Natural killer cell (primary cell): ENCODE results near the gene PLAC8. TPM values are rescaled to one million over a fixed set of nuclear protein-coding genes. Genes with fewer than 3 reads are reported as not detected.
"Not testable (repeated sequence)": the region's sequence is repeated elsewhere in the genome, so short reads cannot be mapped to it uniquely, and the experiment has no call there.

Experiments used
- ATAC-seq, 3 donors: fragments of 150-1000 bp in 2 of 3; fragments of 200-7000 bp in 1 of 3; cut with Tn5 transposase; 1 replicate in 1 of 3; 2 replicates in 2 of 3; pipeline ENCODE4 v1.10.0; 2021; ENCODE audit warnings: mild to moderate bottlenecking in 2 of 3, moderate library complexity in 2 of 3
- DNase-seq, 2 donors: peaks; one replicate each; pipeline versions ENCODE4 v3.0.0 to v3.0.0-alpha.2; 2013 to 2021; ENCODE audit warnings: mixed read lengths in 1 of 2
- H3K27ac ChIP-seq: one replicate; pipeline ENCODE4 v1.5.1; 2013; ENCODE audit warnings: mild to moderate bottlenecking, low read length
- H3K27me3 ChIP-seq: one replicate; pipeline ENCODE4 v1.6.1; 2013; ENCODE audit warnings: low read length; ENCODE audit not compliant: control insufficient read depth, insufficient read depth
- H3K36me3 ChIP-seq: one replicate; pipeline ENCODE4 v1.6.1; 2013; ENCODE audit warnings: low read length; ENCODE audit not compliant: control insufficient read depth, insufficient read depth
- H3K4me1 ChIP-seq: one replicate; pipeline ENCODE4 v1.6.1; 2013; ENCODE audit warnings: low read length; ENCODE audit not compliant: control insufficient read depth, insufficient read depth
- H3K4me3 ChIP-seq: one replicate; pipeline ENCODE4 v1.5.1; 2013; ENCODE audit warnings: low read length
- H3K9me3 ChIP-seq: one replicate; pipeline ENCODE4 v1.6.1; 2013; ENCODE audit warnings: low read length; ENCODE audit not compliant: control insufficient read depth, insufficient read depth
- H3K27ac Mint-ChIP-seq, 2 donors: one replicate each; pipeline ENCODE4 v1.8.0; 2022; ENCODE audit warnings: mild to moderate bottlenecking in 2 of 2, mixed read lengths in 2 of 2, moderate library complexity in 1 of 2
- H3K27me3 Mint-ChIP-seq, 2 donors: one replicate each; pipeline ENCODE4 v1.8.0; 2022; ENCODE audit warnings: low read depth in 2 of 2, mixed read lengths in 2 of 2
- H3K36me3 Mint-ChIP-seq: one replicate; pipeline ENCODE4 v1.8.0; 2022; ENCODE audit warnings: mixed read lengths
- H3K4me1 Mint-ChIP-seq, 2 donors: one replicate each; pipeline ENCODE4 v1.8.0; 2022; ENCODE audit warnings: mixed read lengths in 2 of 2
- H3K4me3 Mint-ChIP-seq: one replicate; pipeline ENCODE4 v1.8.0; 2022; ENCODE audit warnings: mild to moderate bottlenecking, moderate library complexity, mixed read lengths
- H3K9me3 Mint-ChIP-seq, 2 donors: one replicate each; pipeline ENCODE4 v1.8.0; 2022; ENCODE audit warnings: mixed read lengths in 2 of 2
- WGBS: methylation state at CpG from one replicate; pipeline ENCODE4 v1.1.7; 2013; ENCODE audit warnings: missing lambda C conversion rate; ENCODE audit not compliant: insufficient coverage; 5-methylcytosine and 5-hydroxymethylcytosine counted together
- intact Hi-C: fragments of 100-400 bp; cut with micrococcal nuclease; formaldehyde crosslinking; loops from one replicate; pipeline ENCODE4 v1.14.2; 2022
- total RNA-seq, 4 donors: library from RNA; stranded (reverse); fragments of 120-200 nt in 1 of 4; gene quantifications; one replicate each; pipeline versions ENCODE4 v1.2.3 to v1.2.4, GENCODE V29; 2013 to 2022
- TF ChIP-seq, protein P1 (sequence below): fragments of 200-600 bp; IDR thresholded peaks from one replicate; pipeline ENCODE4 v1.8.0; 2022; ENCODE audit warnings: antibody characterized with exemption

PLAC8 gene
- total RNA-seq, 3 donors from 2014 or later (not counting 1 experiment from before 2014, with no cell fraction given): 684 to 889 (median 821) TPM

DNA sequence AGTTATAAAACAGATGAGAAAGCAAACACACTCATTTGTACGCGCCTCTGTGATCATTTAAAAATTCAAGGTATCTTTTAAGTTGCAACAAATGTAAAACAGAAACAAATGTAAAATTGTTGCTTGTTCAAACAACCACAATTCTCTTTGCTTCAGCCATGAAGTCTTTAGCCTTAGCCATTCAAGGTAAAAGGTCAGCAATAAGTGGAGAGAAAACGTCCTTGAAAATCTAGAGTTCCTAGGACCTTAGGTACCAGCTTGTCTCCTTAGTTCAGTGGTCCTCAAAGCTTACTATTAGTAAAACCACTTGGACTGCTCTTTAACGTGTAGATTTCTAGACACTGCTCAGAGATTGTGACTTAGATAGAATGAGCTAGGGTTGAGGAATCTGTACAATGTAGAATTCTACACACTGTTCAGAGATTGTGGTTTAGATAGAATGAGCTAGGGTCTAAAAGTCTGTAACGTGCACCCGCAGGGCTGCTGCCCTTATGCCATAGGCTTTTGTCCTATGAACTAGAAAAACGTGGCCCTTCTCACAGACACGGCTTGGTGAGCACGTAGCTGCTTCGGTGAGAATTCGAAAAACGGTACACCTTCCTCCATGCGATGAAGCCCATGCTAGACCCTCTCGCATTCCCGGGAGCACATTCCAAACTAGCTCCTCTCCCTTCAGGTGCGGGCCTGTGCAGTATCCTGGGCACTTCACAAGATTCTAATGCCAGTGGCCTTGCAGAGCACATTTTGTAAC lies 1.7 kb downstream of the PLAC8 start:
- H3K36me3 ChIP-seq: peaks cover 18% of the 10 kb centered on the region
- no peaks in the 10 kb centered on the region for H3K27me3 ChIP-seq
- H3K27ac ChIP-seq: peak overlapping the region; percentile 67
- TF ChIP-seq, protein P1, sequence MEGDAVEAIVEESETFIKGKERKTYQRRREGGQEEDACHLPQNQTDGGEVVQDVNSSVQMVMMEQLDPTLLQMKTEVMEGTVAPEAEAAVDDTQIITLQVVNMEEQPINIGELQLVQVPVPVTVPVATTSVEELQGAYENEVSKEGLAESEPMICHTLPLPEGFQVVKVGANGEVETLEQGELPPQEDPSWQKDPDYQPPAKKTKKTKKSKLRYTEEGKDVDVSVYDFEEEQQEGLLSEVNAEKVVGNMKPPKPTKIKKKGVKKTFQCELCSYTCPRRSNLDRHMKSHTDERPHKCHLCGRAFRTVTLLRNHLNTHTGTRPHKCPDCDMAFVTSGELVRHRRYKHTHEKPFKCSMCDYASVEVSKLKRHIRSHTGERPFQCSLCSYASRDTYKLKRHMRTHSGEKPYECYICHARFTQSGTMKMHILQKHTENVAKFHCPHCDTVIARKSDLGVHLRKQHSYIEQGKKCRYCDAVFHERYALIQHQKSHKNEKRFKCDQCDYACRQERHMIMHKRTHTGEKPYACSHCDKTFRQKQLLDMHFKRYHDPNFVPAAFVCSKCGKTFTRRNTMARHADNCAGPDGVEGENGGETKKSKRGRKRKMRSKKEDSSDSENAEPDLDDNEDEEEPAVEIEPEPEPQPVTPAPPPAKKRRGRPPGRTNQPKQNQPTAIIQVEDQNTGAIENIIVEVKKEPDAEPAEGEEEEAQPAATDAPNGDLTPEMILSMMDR: no peak
- H3K9me3 Mint-ChIP-seq: no peaks in the 10 kb centered on the region
- H3K27me3 Mint-ChIP-seq: no peaks in the 10 kb centered on the region
- peak overlapping the region; percentile 79 for H3K4me3 ChIP-seq
- no peaks in the 10 kb centered on the region for H3K9me3 ChIP-seq
- DNase-seq (peak in 1 of 2 donors; percentile 53), ATAC-seq (peak in 1 of 3 donors; percentile 3)
- peaks cover 55 to 65% of the 10 kb centered on the region in 2 donors for H3K4me1 Mint-ChIP-seq
- intact Hi-C loops: loop anchor here (5.0 kb wide), 2 partner anchors 101 to 221 kb away; partner anchors contain the start of genes LIN54 and SEC31A
- peak overlapping the region; percentile 96 to 98 for H3K27ac Mint-ChIP-seq
- H3K4me1 ChIP-seq: peaks cover 27% of the 10 kb centered on the region
- 2% methylated on average over 16 of the region's 16 CpGs for WGBS
- peaks cover 23% of the 10 kb centered on the region for H3K36me3 Mint-ChIP-seq
- H3K4me3 Mint-ChIP-seq: peak overlapping the region; percentile 100

DNA sequence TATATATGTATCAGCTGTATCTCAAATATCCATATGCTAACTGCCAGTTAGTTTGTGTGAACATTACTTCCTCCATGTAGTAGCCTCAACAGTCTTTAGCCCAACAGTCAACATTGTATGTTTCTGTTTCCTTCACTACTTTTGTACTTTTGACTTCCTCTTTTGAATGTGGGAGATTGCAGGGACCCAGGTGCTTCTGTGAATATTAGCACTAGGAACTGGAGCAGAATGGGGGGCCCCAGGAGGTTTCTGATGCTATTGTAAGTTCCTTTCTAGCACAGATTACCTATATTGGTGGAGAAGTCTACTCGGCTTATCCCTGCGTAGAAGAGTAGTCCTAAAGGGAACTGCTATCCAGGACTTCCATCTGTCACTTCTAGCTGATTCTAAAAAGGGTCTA lies 2.3 kb downstream of the PLAC8 start:
- Histone ChIP-seq H3K27me3 (no peaks in the 10 kb centered on the region), H3K9me3 (no peaks in the 10 kb centered on the region), H3K4me3 (peak overlapping the region; percentile 79), H3K27ac (peak overlapping the region; percentile 67), H3K36me3 (peaks cover 23% of the 10 kb centered on the region), H3K4me1 (peaks cover 31% of the 10 kb centered on the region)
- Mint-ChIP-seq H3K27me3 (no peaks in the 10 kb centered on the region), H3K4me3 (peak overlapping the region; percentile 100), H3K27ac (peak overlapping the region; percentile 96 to 98), H3K4me1 (peaks cover 55 to 65% of the 10 kb centered on the region in 2 donors), H3K9me3 (no peaks in the 10 kb centered on the region), H3K36me3 (peaks cover 23% of the 10 kb centered on the region)
- DNase-seq (peak in 1 of 2 donors; percentile 49), ATAC-seq (peak in 1 of 3 donors; percentile 21)
- WGBS: 0% methylated on average over 2 of the region's 2 CpGs
- TF ChIP-seq, protein P1: no peak
- intact Hi-C loops: loop anchor here (5.0 kb wide), 2 partner anchors 100 to 220 kb away; partner anchors contain the start of genes LIN54 and SEC31A

- not testable (repeated sequence) for H3K9me3 ChIP-seq, H3K27me3 ChIP-seq, H3K9me3 Mint-ChIP-seq, DNase-seq, ATAC-seq, H3K27me3 Mint-ChIP-seq
- H3K27ac ChIP-seq: peak overlapping the region; percentile 67
- Mint-ChIP-seq H3K4me3 (peak overlapping the region; percentile 100), H3K4me1 (peaks cover 57 to 67% of the 10 kb centered on the region in 2 donors), H3K27ac (peak overlapping the region; percentile 96 to 98), H3K36me3 (peaks cover 23% of the 10 kb centered on the region)
- 20% methylated on average over 6 of the region's 7 CpGs for WGBS
- H3K4me1 ChIP-seq: peaks cover 35% of the 10 kb centered on the region
- intact Hi-C loops: loop anchor here (2.0 to 5.0 kb wide), 6 partner anchors 17 to 219 kb away; partner anchors contain the start of genes LIN54 and SEC31A
- peaks cover 26% of the 10 kb centered on the region for H3K36me3 ChIP-seq
- peak overlapping the region; percentile 79 for H3K4me3 ChIP-seq
Observed at GRCh38 chr4:83111751-83112141, 2.8 kb downstream of the PLAC8 start.

DNA sequence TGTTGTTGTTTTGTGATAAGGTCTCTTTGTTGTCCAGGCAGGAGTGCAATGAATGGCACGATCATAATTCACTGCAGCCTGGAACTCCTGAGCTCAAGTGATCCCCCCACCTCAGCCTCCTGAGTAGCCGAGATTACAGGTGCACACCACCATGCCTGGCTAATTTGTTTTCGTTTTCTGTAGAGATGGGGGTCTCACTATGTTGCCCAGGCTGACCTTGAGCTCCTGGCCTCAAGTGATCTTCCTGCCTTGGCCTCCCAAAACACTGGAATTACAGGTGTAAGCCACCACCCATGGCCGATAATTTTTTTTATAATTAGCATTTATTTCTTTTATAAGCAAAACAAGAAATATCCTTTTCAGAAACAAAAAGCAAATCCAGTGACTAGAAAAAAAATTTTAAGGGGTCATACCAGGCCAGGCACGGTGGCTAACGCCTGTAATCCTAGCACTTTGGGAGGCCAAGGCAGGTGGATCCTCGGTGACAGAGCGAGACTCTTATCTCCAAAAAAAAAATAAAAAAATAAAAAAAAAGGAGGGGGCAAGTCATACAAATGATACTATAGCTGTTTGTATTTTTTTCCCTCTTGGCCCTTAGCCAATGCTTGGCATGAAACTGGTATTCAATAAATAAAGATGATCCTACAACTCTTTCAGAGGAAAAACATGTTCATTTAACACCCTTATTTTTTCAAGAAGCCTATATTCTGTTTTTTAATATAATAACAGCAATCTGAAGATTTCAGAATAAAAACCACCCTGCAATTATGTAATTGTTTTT lies 3.4 kb downstream of the PLAC8 start:
- H3K4me1 ChIP-seq: peaks cover 40% of the 10 kb centered on the region
- 18% methylated on average over 6 of the region's 8 CpGs for WGBS
- H3K9me3 ChIP-seq: no peaks in the 10 kb centered on the region
- H3K27me3 ChIP-seq: no peaks in the 10 kb centered on the region
- intact Hi-C loops: loop anchor here (1.0 to 5.0 kb wide), 8 partner anchors 16 to 219 kb away; partner anchors contain the start of genes LIN54 and SEC31A
- H3K4me3 ChIP-seq: peak overlapping the region; percentile 79
- DNase-seq (peak in 1 of 2 donors; percentile 42), ATAC-seq (no peak)
- H3K9me3 Mint-ChIP-seq: no peaks in the 10 kb centered on the region
- H3K27ac Mint-ChIP-seq: peak overlapping the region; percentile 96 to 98
- H3K4me3 Mint-ChIP-seq: peak overlapping the region; percentile 100
- peaks cover 62 to 71% of the 10 kb centered on the region in 2 donors for H3K4me1 Mint-ChIP-seq
- H3K27me3 Mint-ChIP-seq: no peaks in the 10 kb centered on the region
- H3K27ac ChIP-seq: peak overlapping the region; percentile 67
- TF ChIP-seq, protein P1: no peak
- peaks cover 31% of the 10 kb centered on the region for H3K36me3 ChIP-seq
- peaks cover 23% of the 10 kb centered on the region for H3K36me3 Mint-ChIP-seq
